ENCODE results near the gene KIAA0825.

DNA sequence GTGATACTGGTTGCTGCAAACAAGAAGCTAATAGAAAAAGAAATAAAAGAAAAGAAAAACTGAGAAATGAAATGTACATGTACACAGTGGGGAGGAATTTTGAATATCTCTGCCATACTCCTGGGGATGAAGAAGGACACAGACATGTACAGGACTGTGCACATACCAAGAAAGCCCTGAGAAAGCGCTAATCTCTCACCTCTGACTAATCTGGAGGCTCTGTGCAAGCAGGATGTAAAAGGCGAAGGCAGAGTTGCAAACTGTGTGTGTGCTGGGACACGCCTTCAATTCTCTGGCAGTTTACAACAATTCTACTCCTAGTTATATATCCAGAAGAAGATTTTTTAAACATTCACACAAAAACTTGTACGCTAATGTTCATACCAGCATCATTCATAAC, 211.4 kb downstream of the KIAA0825 start:
- TF ChIP-seq, protein P1, sequence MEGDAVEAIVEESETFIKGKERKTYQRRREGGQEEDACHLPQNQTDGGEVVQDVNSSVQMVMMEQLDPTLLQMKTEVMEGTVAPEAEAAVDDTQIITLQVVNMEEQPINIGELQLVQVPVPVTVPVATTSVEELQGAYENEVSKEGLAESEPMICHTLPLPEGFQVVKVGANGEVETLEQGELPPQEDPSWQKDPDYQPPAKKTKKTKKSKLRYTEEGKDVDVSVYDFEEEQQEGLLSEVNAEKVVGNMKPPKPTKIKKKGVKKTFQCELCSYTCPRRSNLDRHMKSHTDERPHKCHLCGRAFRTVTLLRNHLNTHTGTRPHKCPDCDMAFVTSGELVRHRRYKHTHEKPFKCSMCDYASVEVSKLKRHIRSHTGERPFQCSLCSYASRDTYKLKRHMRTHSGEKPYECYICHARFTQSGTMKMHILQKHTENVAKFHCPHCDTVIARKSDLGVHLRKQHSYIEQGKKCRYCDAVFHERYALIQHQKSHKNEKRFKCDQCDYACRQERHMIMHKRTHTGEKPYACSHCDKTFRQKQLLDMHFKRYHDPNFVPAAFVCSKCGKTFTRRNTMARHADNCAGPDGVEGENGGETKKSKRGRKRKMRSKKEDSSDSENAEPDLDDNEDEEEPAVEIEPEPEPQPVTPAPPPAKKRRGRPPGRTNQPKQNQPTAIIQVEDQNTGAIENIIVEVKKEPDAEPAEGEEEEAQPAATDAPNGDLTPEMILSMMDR (conservative IDR thresholded peaks at IDR 0.05 in 1 of 2, IDR thresholded peaks at IDR 0.05 in 1 of 2; ENCODE audit: low read depth in 1 of 2, low read length in 2 of 2), result no peak
- no peak for TF ChIP-seq EZH2 (IDR thresholded peaks at IDR 0.05; ENCODE audit: low read length, missing control alignments)

Measured in fibroblast of lung (primary cell).